ENCODE data around the gene KIAA0586. TPM values are rescaled to one million over a fixed set of nuclear protein-coding genes. Genes with fewer than 3 reads are reported as not detected.

The KIAA0586 gene
- total and polyA plus RNA-seq, 11 donors: 5.9 to 19.7 (median 13.6) TPM

DNA sequence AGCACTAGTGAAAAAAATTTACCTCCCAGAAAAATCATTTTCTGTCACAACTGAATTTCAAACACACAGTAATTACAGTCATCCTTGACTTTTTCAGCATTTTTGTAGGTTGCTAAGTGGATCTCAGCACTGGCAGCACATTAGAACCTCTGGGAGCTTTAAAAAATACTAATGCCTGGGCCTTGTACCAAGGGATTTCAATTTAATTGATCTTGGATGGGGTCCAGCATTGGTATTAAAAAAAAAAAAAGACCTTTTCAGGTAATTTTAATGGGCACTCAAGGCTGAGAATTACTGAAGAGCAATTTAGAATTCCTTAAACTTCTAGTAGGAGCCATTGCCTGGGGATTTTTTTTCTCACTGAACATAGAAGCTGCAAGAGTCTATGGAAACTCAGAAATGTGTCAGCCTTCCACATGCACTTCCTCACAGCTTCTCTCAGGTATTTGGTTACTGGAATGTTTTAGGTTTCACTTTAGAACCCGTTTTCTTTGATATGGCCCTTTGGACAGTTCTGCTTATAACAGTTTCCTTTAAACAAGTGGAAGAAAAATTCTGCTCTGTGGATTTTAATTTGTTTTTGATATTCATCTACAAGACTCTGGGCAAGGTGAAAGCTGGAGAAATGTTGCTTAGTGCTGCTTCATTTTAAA, 121.7 kb downstream of the KIAA0586 start:
- no peak overlapping the region for H3K4me3 ChIP-seq

DNA sequence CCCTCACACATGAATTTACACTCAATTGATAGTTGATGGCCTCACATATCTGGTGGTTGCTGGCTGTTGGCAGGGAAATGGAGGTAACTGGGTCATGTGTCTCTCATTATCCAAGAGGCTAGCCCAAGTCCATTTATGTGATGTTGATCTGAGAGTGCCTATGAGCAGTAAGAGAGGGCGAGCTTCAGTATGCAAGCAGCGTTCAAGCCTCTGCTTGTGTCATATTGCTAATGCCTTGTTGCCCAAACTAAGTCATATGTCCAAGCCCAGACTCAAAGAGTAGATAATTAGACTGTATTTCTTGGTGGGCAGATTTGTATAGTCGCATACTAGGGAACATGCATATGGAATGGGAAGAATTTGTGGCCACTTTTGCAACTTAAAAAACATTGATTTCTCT, 126.4 kb downstream of the KIAA0586 start:
- Histone ChIP-seq H3K4me1 (no peaks in the 10 kb centered on the region), H3K36me3 (no peaks in the 10 kb centered on the region), H3K9me3 (no peaks in the 10 kb centered on the region), H3K4me3 (no peak overlapping the region), H3K27ac (no peak overlapping the region), H3K27me3 (no peaks in the 10 kb centered on the region)
- DNase-seq: no peak
- TF ChIP-seq, protein P1, sequence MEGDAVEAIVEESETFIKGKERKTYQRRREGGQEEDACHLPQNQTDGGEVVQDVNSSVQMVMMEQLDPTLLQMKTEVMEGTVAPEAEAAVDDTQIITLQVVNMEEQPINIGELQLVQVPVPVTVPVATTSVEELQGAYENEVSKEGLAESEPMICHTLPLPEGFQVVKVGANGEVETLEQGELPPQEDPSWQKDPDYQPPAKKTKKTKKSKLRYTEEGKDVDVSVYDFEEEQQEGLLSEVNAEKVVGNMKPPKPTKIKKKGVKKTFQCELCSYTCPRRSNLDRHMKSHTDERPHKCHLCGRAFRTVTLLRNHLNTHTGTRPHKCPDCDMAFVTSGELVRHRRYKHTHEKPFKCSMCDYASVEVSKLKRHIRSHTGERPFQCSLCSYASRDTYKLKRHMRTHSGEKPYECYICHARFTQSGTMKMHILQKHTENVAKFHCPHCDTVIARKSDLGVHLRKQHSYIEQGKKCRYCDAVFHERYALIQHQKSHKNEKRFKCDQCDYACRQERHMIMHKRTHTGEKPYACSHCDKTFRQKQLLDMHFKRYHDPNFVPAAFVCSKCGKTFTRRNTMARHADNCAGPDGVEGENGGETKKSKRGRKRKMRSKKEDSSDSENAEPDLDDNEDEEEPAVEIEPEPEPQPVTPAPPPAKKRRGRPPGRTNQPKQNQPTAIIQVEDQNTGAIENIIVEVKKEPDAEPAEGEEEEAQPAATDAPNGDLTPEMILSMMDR (IDR thresholded peaks at IDR 0.05): no peak
- TF ChIP-seq POLR2A (IDR thresholded peaks at IDR 0.05): no peak
- no peak for ATAC-seq
- intact Hi-C loops (cut with DNase I): no loop called here
- WGBS, 4 donors: 92 to 100% (median 98%) methylated on average over 3 of the region's 3 CpGs

More for the DNA sequence above, 121.7 kb downstream of the KIAA0586 start:
- no peak for ATAC-seq
- intact Hi-C loops (cut with DNase I): no loop called here
- no peak for DNase-seq
- WGBS, 4 donors: 52 to 84% (median 69%) methylated on average over 1 of the region's 1 CpG
- H3K27ac ChIP-seq: no peak overlapping the region
- H3K27me3 ChIP-seq: no peaks in the 10 kb centered on the region
- no peaks in the 10 kb centered on the region for H3K4me1 ChIP-seq
- no peaks in the 10 kb centered on the region for H3K9me3 ChIP-seq
- peaks cover 0 to 9% (median 0%) of the 10 kb centered on the region in 9 donors for H3K36me3 ChIP-seq
- TF ChIP-seq, protein P1 (IDR thresholded peaks at IDR 0.05): no peak
- TF ChIP-seq POLR2A (IDR thresholded peaks at IDR 0.05): no peak

DNA sequence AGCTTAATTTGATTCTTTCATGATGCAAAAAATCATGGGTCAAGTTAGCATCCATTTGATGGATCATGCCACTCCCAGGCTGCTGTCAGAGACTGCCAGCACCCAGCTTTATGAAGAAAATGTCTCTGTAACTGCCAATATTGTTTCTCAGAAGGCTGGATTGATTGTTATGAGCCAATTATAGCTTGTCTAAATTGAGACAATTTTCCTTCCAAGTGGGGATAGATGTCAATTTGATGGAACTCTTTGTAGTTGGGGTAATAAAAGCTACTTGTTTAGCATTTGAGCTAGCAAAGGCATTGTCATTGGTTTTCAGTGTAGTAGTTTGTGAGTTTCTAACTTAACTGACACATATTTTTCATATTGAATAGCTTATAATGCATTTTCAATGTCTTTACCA, 128.1 kb downstream of the KIAA0586 start:
- intact Hi-C loops (cut with DNase I): no loop called here
- H3K27ac ChIP-seq: no peak overlapping the region
- TF ChIP-seq, protein P1 (IDR thresholded peaks at IDR 0.05): no peak
- no peak for TF ChIP-seq POLR2A (IDR thresholded peaks at IDR 0.05)
- DNase-seq (no peak), ATAC-seq (no peak)
- no peaks in the 10 kb centered on the region for H3K4me1 ChIP-seq
- no peaks in the 10 kb centered on the region for H3K9me3 ChIP-seq
- no peak overlapping the region for H3K4me3 ChIP-seq
- H3K36me3 ChIP-seq: no peaks in the 10 kb centered on the region
- no peaks in the 10 kb centered on the region for H3K27me3 ChIP-seq

DNA sequence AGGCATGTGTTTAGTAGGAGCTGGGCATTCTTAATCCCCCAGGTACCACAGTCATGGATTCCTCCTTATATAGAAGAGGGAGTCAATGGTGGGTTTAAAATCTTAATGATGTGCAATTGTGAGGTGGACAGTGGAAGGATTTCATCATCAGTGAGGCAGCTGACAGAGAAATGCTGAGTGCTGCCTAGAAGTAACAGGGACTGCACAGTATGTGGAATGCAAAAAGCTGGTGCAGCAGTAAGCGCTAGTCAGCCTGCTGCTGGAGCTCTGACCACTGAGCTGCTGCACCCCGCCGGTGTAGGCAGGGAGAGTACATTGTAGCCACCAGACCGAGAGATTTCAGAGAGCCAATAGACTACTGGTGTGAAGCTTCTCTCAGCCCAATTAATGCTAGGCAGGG, 129.7 kb downstream of the KIAA0586 start:
- no peak for ATAC-seq
- H3K27me3 ChIP-seq: no peaks in the 10 kb centered on the region
- 90 to 98% (median 95%) methylated on average over 4 of the region's 4 CpGs for WGBS, 4 donors
- TF ChIP-seq, protein P1 (IDR thresholded peaks at IDR 0.05): no peak
- TF ChIP-seq POLR2A (IDR thresholded peaks at IDR 0.05): no peak
- no peaks in the 10 kb centered on the region for H3K9me3 ChIP-seq
- no peak overlapping the region for H3K4me3 ChIP-seq
- no peaks in the 10 kb centered on the region for H3K36me3 ChIP-seq
- no peaks in the 10 kb centered on the region for H3K4me1 ChIP-seq
- DNase-seq: no peak
- H3K27ac ChIP-seq: no peak overlapping the region
- intact Hi-C loops (cut with DNase I): no loop called here
